ENCODE data around the gene ARHGAP19.
"Not testable (repeated sequence)": the region's sequence is repeated elsewhere in the genome, so short reads cannot be mapped to it uniquely, and the experiment has no call there.

The ARHGAP19 gene

DNA sequence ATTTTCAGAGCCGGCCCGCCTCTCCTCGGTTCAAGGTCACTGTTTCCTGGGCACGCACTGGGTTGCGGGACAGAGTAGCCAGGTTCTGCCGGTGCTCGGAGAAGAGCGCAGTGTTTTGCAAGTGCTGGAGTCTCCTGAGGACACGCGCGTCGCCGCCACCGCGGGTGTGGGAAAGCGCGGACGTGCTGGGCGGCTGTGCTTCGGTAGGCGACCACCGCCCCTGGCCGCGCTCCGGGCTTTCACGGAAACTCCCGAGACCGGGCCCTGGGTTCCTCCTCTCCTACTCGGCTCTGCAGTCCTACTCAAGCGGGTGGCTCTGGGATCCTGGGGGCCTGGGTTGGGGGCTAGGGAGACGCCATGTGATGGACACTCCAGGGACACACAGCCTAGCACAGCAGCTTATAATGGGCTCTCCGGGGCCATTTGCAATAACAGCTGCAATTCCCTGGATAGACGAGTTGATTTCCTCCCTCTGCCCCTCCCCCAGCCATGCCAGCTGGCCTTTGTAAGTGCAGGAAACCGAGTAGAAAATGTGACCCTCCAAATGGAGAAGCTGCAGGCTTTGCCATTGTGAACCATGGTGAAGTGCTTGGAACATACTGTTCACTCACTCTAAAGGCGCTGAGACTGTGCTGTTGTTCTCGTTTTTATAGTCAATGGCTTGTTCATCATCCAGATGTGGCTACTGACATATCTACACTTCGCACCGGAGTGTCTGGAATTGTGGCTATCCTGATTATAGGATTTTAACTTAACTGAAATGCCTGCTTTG, 28.8 kb upstream of the ARHGAP19 start:
- DNase-seq = no peak

DNA sequence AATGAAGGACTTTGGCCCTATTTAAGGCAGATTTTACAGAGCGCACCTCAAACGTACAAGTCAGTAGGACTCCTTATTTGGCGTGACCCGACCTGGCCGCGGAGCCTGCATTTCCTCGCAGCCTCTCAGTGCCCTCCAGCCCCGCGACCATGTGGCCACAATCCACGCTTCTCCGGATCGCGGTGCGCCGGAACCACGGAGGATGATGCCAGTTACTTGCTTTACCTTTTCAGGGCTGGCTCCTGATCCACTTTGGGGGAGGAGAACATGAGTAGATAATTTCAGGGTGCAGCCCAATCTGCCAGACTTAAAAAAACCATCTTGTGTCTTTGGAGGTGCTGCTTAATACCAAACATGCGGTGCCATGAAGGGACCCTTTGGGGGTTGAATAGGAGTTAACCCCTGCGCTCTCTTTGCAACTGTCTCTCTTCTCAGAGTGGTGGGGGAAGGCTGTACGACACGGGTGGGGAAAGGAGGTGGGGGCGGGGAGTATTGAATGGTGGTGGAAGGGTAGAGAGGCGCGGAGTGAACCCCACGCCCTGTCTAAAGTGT, 28.1 kb upstream of the ARHGAP19 start:
- DNase-seq = no peak

DNA sequence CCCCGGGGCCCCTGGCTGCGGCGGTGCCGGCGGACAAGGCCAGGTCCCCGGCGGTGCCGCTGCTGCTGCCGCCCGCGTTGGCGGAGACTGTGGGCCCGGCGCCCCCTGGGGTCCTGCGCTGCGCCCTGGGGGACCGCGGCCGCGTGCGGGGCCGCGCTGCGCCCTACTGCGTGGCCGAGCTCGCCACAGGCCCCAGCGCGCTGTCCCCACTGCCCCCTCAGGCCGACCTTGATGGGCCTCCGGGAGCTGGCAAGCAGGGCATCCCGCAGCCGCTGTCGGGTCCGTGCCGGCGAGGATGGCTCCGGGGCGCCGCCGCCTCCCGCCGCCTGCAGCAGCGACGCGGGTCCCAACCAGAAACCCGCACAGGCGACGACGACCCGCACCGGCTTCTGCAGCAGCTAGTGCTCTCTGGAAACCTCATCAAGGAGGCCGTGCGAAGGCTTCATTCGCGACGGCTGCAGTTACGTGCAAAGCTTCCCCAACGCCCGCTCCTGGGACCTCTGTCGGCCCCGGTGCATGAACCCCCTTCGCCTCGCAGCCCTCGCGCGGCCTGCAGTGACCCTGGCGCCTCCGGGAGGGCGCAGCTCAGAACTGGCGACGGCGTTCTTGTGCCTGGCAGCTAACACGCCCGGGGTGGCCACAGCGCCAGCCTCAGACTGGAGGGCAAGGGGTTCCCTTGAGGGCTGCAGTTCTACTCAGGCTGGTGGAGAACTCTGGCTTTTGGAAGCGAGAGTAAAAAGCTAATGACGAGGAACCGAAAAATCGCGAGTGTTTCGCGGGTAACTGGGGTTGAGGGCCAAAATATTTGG, 27.4 kb upstream of the ARHGAP19 start:
- DNase-seq = no peak

GRCh38 chr10:97318772-97319651, 26.6 kb upstream of the ARHGAP19 start, which contains the start of gene FRAT1:
Gene FRAT1, plus strand, starts transcription at chr10:97319271. Its CDS starts 183 bp downstream, at chr10:97319454.
- peak; percentile 83 for DNase-seq

DNA sequence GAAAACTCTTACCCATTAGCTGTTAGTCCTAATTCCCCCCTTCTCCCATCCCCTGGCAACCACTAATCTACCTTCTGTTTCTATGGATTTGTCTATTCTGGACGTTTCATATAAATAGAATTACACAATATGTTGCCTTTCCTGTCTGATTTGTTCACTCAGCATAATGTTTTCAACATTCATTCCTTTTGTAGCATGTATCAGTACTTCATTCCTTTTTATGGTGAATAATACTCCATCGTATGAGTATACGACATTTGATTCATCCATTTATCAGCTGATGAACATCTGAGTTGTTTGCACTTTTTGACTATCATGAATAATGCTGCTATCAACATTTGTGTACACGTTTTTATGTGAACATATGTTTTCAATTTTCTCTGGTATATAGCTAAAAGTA, 22.2 kb upstream of the ARHGAP19 start:
- DNase-seq = no peak

DNA sequence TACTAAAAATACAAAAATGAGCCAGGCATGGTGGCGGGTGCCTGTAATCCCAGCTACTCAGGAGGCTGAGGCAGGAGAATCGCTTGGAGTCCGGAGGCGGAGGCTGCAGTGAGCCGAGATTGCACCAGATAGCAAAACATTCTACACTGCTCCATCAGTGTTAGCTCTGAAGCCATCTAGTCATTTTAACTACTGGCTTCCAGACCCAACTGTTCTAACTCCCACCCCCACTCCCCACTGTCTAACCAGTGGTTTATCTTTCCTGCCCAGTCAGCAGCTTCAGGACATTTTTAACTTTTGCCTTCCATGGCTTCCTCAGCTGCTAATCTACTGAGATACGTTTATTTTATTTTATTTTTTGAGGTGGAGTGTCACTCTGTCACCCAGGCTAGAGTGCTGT, 20.5 kb upstream of the ARHGAP19 start:
- DNase-seq = no peak

- peak; percentile 21 for DNase-seq
Observed at GRCh38 chr10:97311111-97311626, 18.7 kb upstream of the ARHGAP19 start.

DNA sequence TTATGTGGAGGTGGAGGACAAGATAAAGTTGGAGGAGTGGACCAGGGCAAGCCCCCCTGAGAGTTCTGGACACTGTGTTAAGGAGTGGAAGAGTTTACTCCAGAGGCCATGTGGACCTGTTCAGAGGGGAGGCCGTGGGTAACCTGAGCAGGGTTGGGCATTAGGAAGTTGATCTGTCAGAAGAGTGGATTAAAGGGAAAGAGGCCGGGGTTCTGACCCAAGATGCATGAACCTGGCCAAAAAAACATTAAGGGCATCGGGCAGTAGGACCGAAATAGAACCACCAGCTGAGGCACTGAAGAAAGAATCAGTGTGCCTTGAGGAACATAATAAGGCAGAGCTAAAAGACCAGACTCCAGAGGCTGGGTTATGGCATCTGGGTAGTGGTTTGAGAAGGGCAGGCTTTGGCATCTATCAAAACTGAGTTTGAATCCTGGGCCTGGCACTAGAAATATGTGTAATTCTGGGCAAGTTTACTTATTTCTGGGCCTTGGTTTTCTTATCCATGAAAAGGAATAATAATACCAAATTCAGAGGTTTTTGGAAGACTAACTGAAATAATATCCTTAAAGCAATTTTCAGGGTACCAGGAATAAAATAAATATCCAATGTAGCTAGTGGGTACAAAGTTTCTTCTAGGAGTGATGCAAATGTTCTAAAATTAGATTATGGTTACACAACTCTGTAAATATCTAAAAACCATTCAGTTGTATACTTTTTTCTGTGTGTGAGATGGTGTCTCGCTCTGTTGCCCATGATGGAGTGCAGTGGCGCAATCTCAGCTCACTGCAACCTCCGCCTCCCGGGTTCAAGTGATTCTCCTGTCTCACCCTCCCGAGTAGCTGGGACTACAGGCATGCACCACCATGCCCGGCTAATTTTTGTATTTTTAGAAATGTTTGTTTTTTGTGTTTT, 15.7 kb upstream of the ARHGAP19 start:
- DNase-seq = no peak

- no peak for DNase-seq
Observed at GRCh38 chr10:97307441-97307840, 15.0 kb upstream of the ARHGAP19 start.

DNA sequence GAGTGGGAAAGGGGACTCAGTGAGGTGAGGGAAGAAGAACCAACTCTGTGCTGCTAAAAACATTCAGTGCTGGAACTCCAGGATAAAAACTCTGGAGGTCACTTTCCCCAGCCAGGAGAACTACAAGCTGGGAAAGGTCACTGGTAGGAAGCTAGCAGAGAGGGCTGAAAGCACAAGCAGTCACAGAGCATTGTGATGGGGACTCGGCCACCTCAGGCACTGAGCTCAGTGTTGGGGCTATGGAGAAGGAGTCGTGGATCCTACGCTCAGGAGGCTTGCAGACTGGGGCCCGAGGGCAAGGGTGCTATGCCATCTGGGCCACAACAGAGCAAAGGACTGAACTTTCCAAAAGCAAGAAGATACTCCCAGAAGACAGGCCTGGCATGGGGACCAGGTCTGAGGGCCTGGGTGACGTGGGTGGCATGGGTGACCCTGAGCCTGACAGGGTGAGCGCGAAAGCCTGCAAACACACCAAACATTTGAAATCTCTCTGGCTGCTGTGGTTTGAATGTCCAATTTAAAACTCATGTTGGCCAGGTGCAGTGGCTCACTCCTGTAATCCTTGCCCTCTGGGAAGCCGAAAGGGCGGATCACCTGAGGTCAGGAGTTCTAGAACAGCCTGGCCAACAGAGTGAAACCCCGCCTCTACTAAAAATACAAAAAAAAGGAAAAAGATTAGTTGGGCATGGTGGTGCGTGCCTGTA, 9.8 kb upstream of the ARHGAP19 start:
- no peak for DNase-seq

DNA sequence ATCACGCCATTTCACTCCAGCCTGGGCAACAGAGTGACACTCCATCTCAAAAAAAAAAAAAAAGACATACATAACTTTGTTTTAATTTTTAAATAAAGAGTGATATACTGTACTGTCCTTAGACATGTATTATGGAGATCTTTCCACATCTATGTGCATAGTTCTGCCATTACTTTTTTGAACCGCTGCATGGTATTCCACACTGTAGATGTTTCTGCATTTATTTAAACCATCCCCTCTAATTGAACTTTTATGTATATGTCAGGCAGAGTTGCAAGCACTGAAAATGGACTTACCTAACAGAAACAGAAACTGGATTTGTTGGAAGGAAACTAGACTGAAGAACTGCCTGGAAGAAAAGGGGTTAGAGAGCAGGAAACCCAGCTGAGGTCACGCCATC, 8.5 kb upstream of the ARHGAP19 start:
- no peak for DNase-seq

DNA sequence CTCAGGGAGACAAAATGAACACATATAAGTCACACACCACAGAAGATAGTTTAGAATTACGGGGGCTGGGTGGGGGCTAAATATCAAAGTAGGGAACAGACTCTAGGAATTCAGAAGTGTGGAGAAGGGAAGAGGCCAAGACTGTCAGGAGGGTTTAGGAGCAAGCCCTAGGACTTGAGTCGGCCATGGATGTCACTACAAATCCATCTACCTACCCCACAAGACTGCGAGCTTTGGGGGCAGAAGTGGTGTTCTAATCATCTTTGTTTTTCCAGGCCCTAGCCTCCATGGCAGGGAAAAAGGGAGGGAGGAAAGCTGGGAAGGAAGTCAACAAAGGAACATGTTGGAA, 5.8 kb upstream of the ARHGAP19 start:
- no peak for DNase-seq

GRCh38 chr10:97297556-97298222, 5.3 kb upstream of the ARHGAP19 start:
- peak; percentile 9 for DNase-seq

DNA sequence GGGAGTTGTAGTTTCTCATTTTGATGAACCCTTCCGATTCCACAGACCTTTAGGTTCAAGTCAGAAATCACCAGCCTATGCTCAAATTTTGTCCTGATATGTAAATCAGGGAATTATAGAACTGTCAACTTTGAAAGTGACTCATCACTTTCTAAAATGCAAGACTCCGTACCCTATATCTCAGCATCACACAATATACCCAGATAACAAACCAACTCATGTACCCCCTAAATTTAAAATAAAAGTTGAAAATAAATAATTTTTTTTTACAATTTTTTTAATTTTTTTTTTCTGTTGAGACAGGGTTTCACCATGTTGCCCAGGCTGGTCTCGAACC, 393 bp upstream of the ARHGAP19 start:
- DNase-seq = no peak

DNA sequence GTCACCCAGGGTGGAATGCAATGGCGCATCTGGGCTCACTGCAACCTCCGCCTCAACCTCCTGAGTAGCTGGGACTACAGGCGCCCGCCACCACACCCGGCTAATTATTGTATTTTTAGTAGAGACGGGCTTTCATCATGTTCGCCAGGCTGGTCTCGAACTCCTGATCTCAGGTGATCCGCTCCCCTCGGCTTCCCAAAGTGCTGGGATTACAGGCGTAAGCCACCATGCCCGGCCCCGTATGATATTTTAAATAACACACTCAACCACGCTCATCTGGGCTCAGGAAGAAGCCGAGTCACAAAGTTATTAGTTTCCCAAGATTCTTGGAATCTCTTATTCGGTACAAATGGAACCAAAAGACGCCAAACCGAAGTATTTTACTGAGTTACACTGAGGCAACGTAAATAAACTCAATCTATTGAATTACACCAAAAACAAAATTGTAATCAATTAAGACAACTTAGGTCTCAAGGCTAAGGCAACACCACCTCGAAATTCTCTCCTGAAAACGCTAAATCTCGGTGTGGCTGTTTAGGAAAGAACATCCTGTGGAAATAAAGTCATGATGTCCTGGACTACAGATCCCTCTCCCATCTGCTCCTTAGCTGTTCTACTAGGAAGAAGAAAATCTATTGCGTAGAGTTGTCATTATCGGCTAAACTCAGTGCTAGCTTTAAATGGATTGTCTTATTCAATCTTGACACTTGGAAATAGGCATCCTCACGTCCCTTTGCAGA, 910 bp downstream of the ARHGAP19 start:
- DNase-seq = peak; percentile 69

DNA sequence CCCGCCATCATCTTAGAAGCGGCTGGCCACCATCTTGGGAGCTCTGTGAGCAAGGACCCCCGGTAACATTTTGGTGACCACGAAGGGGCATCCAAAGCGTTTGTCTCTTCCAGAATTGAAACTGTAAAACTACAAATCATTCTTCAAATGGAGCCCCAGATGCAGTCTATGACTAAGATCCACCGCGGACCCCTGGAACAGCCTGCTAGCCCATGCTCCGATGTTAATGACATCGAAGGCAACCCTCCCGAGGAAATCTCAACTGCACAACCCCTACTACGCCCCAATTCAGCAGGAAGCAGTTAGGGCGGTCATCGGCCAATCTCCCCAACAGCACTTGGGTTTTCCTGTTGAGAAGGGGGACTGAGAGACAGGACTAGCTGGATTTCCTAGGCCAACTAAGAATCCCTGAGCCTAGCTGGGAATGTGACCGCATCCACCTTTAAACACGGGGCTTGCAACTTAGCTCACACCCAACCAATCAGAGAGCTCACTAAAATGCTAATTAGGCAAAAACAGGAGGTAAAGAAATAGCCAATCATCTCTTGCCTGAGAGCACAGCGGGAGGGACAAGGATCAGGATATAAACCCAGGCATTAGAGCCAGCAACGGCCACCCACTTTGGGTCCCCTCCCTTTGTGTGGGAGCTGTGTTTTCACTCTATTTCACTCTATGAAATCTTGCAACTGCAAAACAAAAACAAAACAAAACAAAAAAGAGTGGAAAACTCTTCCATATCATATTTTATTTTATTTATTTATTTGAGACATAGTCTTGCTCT, 1.7 kb downstream of the ARHGAP19 start:
- DNase-seq = not testable (repeated sequence)

- not testable (repeated sequence) for DNase-seq
Observed at GRCh38 chr10:97290076-97290475, 2.4 kb downstream of the ARHGAP19 start.

- no peak for DNase-seq
Observed at GRCh38 chr10:97280783-97281182, 11.7 kb downstream of the ARHGAP19 start.

Data from kidney glomerular epithelial cell (primary cell).